Activated T-helper 1 cell treated with anti-CD3 and anti-CD28 coated beads, Interleukin-12 subunit alpha, Interleukin-12 subunit beta, Interleukin-2, Interleukin-4 antibody, amounts not matched to agents 30 ng/mL and 10 ng/mL and 1 ng/mL, durations not matched to agents 14 hours and 24 hours and 36 hours (primary cell): ENCODE measurements around the gene SLC12A7. TPM values are rescaled to one million over a fixed set of nuclear protein-coding genes. Genes with fewer than 3 reads are reported as not detected.
"Not testable (repeated sequence)": the region's sequence is repeated elsewhere in the genome, so short reads cannot be mapped to it uniquely, and the experiment has no call there.

Experiments
- DNase-seq: peaks from one replicate; pipeline ENCODE4 v3.0.0; 2021; ENCODE audit warnings: low spot score
- H3K27ac Mint-ChIP-seq: one replicate; pipeline ENCODE4 v1.8.0; 2021; ENCODE audit warnings: mild to moderate bottlenecking, mixed read lengths
- H3K27me3 Mint-ChIP-seq: one replicate; pipeline ENCODE4 v1.8.0; 2022; ENCODE audit warnings: mild to moderate bottlenecking, moderate library complexity, mixed read lengths; ENCODE audit not compliant: insufficient read depth
- H3K36me3 Mint-ChIP-seq: one replicate; pipeline ENCODE4 v1.8.0; 2021; ENCODE audit warnings: low read depth, mixed read lengths
- H3K4me1 Mint-ChIP-seq: one replicate; pipeline ENCODE4 v1.8.0; 2021; ENCODE audit warnings: low read depth, mixed read lengths
- H3K4me3 Mint-ChIP-seq: one replicate; pipeline ENCODE4 v1.8.0; 2021; ENCODE audit warnings: mild to moderate bottlenecking, moderate library complexity, mixed read lengths
- H3K9me3 Mint-ChIP-seq: one replicate; pipeline ENCODE4 v1.8.0; 2021; ENCODE audit warnings: mixed read lengths
- intact Hi-C: fragments of 100-400 bp; cut with micrococcal nuclease; formaldehyde crosslinking; loops from one replicate; pipeline ENCODE4 v1.15.1; 2024
- total RNA-seq: library from RNA; stranded (reverse); gene quantifications from 2 replicates; pipeline ENCODE4 v1.2.3, GENCODE V29; 2022

SLC12A7 gene
- total RNA-seq: 24.4 and 26.6 TPM in 2 replicates

GRCh38 chr5:1111727-1112289 lies at the start of gene SLC12A7:
SLC12A7 (minus strand) TSS chr5:1112063; CDS start chr5:1111991, 72 bp downstream.
- H3K27ac Mint-ChIP-seq: peak within 1 kb of the TSS; percentile 79
- intact Hi-C loops: loop anchor here (1.0 to 5.0 kb wide), 2 partner anchors 8 to 150 kb away; no protein-coding TSS in a partner anchor
- DNase-seq: peak; percentile 67
- peaks cover 9% of the 10 kb centered on the region for H3K27me3 Mint-ChIP-seq
- H3K4me3 Mint-ChIP-seq: peak within 1 kb of the TSS; percentile 87
- peaks cover 2% of the 10 kb centered on the region for H3K36me3 Mint-ChIP-seq
- H3K9me3 Mint-ChIP-seq: no peaks in the 10 kb centered on the region
- H3K4me1 Mint-ChIP-seq: peaks cover 30% of the 10 kb centered on the region

DNA sequence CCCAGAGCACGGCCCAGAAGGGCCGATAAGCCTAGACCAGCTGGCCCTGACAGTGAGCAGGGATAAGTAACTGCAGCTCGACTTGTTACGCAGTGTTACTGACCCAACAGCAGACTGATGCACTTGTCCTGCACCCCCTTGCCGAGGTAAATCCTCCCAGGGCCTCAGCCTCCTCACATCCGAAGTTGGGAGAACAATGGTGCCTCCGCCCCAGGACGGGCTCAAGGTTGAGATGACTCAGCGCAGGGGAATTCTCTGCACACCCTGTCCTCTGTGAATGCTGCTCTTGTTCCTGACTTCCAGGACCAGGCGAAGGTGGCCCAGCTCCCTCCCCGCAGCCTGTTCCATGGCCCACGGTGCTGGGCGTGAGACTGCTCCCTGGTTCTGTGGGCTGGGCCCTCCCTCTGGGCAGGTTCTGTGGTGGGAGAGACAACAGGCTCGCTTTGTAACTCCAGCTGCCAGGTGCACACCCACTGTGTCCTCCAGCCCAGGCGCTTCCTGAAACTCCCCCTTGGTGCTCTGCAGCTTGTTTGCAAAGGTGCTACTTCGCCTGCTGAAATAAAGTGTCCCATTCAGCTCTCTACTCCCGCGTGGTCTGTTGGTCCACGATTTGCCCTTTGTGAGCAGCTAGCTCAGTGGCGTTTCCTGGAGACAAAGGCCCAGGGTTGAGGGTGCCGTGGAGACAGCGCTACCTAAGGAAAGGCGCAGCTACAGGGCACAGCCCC lies 49.4 kb upstream of the SLC12A7 start:
- H3K36me3 Mint-ChIP-seq: peaks cover 2% of the 10 kb centered on the region
- H3K4me1 Mint-ChIP-seq: no peaks in the 10 kb centered on the region
- H3K9me3 Mint-ChIP-seq: no peaks in the 10 kb centered on the region
- DNase-seq: no peak
- H3K27ac Mint-ChIP-seq: no peak overlapping the region
- intact Hi-C loops: no loop called here
- H3K27me3 Mint-ChIP-seq: peaks cover 19% of the 10 kb centered on the region
- no peak overlapping the region for H3K4me3 Mint-ChIP-seq

- intact Hi-C loops: no loop called here
- no peak for DNase-seq
- H3K4me3 Mint-ChIP-seq: no peak overlapping the region
Observed at GRCh38 chr5:1159774-1160406, 48.0 kb upstream of the SLC12A7 start.

DNA sequence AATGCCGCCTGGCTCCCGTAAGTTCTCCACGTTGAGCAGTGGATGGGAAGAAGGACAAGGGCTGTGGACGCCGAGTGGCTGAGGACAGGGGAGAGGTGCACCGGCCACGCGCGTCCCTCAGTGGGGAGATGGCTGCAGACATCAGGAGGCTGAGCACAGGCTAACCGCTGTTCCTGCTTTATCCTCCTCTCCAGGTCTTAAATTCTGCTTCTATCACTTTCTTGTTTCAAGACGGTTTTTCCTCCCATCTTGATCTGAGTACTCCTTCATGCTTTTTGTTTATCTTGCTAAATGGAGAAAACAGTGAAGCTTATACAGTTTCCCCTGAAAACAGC lies 47.4 kb upstream of the SLC12A7 start:
- DNase-seq: no peak
- Mint-ChIP-seq H3K4me3 (no peak overlapping the region), H3K27ac (no peak overlapping the region), H3K27me3 (peaks cover 20% of the 10 kb centered on the region), H3K36me3 (peaks cover 2% of the 10 kb centered on the region), H3K4me1 (no peaks in the 10 kb centered on the region), H3K9me3 (no peaks in the 10 kb centered on the region)
- intact Hi-C loops: no loop called here

More at GRCh38 chr5:1159774-1160406, 48.0 kb upstream of the SLC12A7 start:
- no peaks in the 10 kb centered on the region for H3K4me1 Mint-ChIP-seq
- H3K27me3 Mint-ChIP-seq: peaks cover 16% of the 10 kb centered on the region
- no peaks in the 10 kb centered on the region for H3K9me3 Mint-ChIP-seq
- H3K27ac Mint-ChIP-seq: no peak overlapping the region
- H3K36me3 Mint-ChIP-seq: peaks cover 2% of the 10 kb centered on the region

- intact Hi-C loops: no loop called here
Observed at GRCh38 chr5:1158647-1159340, 46.9 kb upstream of the SLC12A7 start.

DNA sequence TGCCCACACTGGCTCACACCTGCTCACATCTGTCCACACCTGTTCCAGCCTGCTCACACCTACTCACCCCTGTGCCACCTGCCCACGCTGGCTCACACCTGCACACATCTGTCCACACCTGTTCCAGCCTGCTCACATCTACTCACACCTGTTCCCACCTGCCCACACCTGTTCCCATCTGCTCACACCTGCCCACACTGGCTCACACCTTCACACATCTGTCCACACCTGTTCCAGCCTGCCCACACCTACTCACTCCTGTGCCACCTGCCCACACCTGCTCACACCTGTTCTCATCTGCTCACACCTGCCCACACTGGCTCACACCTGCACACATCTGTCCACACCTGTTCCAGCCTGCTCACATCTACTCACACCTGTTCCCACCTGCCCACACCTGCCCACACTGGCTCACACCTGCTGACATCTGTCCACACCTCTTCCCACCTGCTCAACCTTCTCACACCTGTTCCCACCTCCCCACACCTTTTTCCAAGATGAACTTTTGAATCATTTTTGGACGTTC lies 45.7 kb upstream of the SLC12A7 start:
- H3K36me3 Mint-ChIP-seq, H3K4me1 Mint-ChIP-seq, H3K27ac Mint-ChIP-seq, H3K9me3 Mint-ChIP-seq, DNase-seq, H3K4me3 Mint-ChIP-seq, intact Hi-C loops: not testable (repeated sequence)
- peaks cover 28% of the 10 kb centered on the region for H3K27me3 Mint-ChIP-seq

More at GRCh38 chr5:1158647-1159340, 46.9 kb upstream of the SLC12A7 start:
- H3K36me3 Mint-ChIP-seq: peaks cover 2% of the 10 kb centered on the region
- no peaks in the 10 kb centered on the region for H3K4me1 Mint-ChIP-seq
- H3K27ac Mint-ChIP-seq: no peak overlapping the region
- H3K4me3 Mint-ChIP-seq: no peak overlapping the region
- no peaks in the 10 kb centered on the region for H3K9me3 Mint-ChIP-seq
- H3K27me3 Mint-ChIP-seq: peaks cover 25% of the 10 kb centered on the region
- no peak for DNase-seq

GRCh38 chr5:1156754-1157460 lies 45.0 kb upstream of the SLC12A7 start:
- Mint-ChIP-seq H3K9me3 (no peaks in the 10 kb centered on the region), H3K27ac (no peak overlapping the region), H3K27me3 (peaks cover 30% of the 10 kb centered on the region), H3K4me1 (no peaks in the 10 kb centered on the region), H3K4me3 (no peak overlapping the region), H3K36me3 (peaks cover 2% of the 10 kb centered on the region)
- no peak for DNase-seq
- intact Hi-C loops: no loop called here

DNA sequence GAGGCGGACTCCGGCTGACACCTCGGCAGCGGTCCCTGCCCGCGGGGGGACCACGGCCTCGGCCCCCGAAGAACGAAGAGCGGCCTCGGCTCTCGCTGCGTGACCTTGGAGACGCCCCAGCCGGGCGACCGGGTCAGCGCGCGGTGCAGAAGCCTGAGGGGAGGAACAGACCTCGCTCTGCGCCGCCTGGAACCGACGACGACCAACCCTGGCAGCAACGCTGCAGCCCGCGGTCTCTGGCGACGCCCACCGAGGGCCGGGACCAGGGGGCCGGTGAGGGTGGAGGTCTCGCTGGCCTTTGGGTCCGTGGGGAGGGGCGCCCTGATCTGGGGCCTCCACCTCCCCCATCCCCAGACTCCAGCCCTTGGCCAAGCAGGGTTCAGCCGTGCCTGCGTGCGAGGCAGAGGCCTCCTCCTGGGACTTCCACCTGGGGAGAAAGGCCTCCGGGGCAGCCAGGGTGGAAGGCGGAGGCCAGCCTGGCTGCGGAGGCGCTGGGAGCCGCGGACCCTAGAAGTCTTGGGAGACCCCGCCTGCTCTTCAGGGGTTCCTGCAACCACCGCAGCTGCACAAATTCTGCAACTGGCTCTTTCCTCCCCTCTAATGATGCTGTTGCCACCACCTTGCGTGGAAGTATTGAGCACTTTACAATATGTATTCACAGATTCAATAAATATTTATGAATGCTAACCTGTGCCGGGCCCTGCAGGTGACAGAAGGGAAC lies 44.3 kb upstream of the SLC12A7 start:
- no peaks in the 10 kb centered on the region for H3K4me1 Mint-ChIP-seq
- H3K4me3 Mint-ChIP-seq: no peak overlapping the region
- H3K27ac Mint-ChIP-seq: no peak overlapping the region
- H3K9me3 Mint-ChIP-seq: no peaks in the 10 kb centered on the region
- DNase-seq: no peak
- H3K36me3 Mint-ChIP-seq: peaks cover 2% of the 10 kb centered on the region
- peaks cover 30% of the 10 kb centered on the region for H3K27me3 Mint-ChIP-seq
- intact Hi-C loops: no loop called here

DNA sequence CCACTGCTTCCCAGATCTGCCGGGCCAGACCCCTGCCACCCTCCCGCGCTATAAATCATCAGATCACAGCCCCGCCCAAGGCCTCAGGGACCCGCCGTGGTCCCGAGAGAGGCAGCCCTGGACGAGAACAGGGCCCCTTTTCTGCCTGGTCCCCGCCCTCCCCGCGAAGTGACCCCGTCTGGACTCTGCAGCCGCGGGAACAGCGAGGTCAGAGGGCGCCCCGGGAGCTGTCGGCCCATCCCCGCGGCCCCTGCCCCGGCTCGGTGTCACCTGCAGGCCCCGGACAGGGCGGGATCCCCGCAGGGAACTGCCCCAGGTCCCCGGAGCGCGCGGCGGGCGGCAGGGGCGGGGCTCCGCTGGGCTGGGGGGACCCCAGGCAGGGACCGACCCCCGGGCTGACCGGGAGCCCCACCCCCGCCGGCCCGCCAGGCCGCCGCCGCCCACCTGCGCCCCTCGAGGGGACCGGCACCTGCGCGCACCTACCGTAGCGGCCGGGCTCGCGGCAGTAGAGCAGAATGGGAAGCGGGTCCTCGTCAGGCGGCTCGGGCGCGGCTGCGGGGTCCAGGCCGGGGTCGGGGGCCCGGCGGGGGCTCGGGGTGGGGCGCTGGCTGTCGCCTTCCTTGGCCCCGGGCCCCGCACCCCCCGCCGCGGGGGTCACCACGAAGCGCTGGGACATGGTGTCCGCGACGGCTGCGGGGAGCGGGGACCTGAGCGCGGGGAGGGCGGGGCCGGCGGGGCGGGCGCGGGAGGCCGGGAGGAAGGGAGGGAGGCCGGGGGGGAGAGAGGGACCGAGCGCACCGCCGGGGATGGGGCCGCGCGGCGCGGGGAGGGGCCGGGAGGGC lies 43.5 kb upstream of the SLC12A7 start:
- Mint-ChIP-seq H3K27me3 (peaks cover 30% of the 10 kb centered on the region), H3K4me1 (no peaks in the 10 kb centered on the region), H3K27ac (no peak overlapping the region), H3K9me3 (no peaks in the 10 kb centered on the region), H3K36me3 (peaks cover 2% of the 10 kb centered on the region), H3K4me3 (no peak overlapping the region)
- no peak for DNase-seq
- intact Hi-C loops: no loop called here

GRCh38 chr5:1153428-1153827 lies 41.6 kb upstream of the SLC12A7 start:
- H3K27ac Mint-ChIP-seq: no peak overlapping the region
- intact Hi-C loops: no loop called here

DNA sequence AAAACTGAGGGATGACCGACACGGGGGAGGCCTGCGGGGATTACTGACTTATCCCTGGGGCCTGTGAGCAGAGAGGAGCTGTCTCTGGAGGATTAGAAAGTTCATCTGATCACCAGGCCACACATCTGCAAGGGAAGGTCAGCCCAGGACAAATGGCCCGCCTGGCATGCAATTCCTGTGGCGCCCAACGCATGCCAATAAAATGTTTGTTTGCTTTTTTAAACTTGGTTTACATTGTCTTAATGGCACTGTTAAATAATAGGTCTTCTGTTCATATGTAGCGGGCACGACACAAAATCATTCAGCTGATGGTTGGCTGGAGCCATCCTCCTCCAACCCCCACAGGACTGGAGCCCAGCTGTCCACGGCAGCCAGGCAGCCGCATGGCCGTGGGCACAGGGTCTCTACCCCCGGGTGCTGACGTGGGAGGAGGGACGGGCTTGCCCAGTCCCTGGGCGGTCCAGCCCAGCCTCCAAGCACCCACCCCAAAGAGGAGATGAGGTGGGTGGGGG lies 41.0 kb upstream of the SLC12A7 start:
- no peak overlapping the region for H3K27ac Mint-ChIP-seq
- H3K4me3 Mint-ChIP-seq: no peak overlapping the region
- DNase-seq: no peak
- H3K4me1 Mint-ChIP-seq: no peaks in the 10 kb centered on the region
- no peaks in the 10 kb centered on the region for H3K9me3 Mint-ChIP-seq
- intact Hi-C loops: loop anchor here (1.0 kb wide), 1 partner anchor 48 kb away; no protein-coding TSS in a partner anchor
- H3K27me3 Mint-ChIP-seq: peaks cover 29% of the 10 kb centered on the region
- H3K36me3 Mint-ChIP-seq: peaks cover 1% of the 10 kb centered on the region

More at GRCh38 chr5:1153428-1153827, 41.6 kb upstream of the SLC12A7 start:
- no peak overlapping the region for H3K4me3 Mint-ChIP-seq
- no peak for DNase-seq
- no peaks in the 10 kb centered on the region for H3K4me1 Mint-ChIP-seq
- peaks cover 30% of the 10 kb centered on the region for H3K27me3 Mint-ChIP-seq
- H3K36me3 Mint-ChIP-seq: peaks cover 2% of the 10 kb centered on the region
- H3K9me3 Mint-ChIP-seq: no peaks in the 10 kb centered on the region
